GM18498 (cell line): ENCODE measurements around the gene RIN1.
"Not testable (repeated sequence)": the region's sequence is repeated elsewhere in the genome, so short reads cannot be mapped to it uniquely, and the experiment has no call there.

Source experiments
- ATAC-seq: cut with Tn5 transposase; IDR thresholded peaks from one replicate; pipeline ENCODE4 v1.9.1; 2021; ENCODE audit warnings: mild to moderate bottlenecking, moderate library complexity; ENCODE audit not compliant: unreplicated experiment

The RIN1 gene

DNA sequence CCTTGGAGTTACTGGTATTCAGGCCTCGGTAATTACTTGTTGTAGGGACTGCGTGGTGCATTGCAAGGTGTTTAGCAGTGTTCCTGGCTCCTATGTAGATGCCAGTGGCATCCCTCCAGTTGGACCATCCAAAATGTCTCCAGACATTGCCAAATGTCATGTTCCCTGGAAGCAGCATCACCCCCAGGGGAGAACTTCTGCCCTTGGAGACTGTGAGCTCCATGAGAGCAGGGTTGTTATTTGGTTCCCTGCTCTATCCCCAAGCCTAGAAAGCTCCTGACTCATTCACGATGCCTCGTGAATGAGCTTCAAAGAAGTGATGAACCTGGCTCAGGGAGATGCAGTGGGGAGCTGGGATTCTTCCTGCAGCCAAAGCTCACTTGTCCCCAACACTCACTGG, 14.6 kb downstream of the RIN1 start:
- ATAC-seq, result no peak

DNA sequence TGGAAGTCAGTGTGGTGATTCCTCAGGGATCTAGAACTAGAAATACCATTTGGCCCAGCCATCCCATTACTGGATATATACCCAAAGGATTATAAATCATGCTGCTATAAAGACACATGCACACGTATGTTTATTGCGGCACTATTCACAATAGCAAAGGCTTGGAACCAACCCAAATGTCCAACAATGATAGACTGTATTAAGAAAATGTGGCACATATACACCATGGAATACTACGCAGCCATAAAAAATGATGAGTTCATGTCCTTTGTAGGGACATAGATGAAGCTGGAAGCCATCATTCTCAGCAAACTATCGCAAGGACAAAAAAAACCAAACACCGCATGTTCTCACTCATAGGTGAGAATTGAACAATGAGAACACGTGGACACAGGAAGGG, 15.5 kb downstream of the RIN1 start:
- ATAC-seq, result not testable (repeated sequence)

DNA sequence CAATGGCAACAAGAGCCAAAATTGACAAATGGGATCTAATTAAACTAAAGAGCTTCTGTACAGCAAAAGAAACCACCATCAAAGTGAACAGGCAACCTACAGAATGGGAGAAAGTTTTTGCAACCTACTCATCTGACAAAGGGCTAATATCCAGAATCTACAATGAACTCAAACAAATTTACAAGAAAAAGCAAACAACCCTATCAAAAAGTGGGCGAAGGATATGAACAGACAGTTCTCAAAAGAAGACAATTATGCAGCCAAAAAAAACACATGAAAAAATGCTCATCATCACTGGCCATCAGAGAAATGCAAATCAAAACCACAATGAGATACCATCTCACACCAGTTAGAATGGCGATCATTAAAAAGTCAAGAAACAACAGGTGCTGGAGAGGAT, 15.9 kb downstream of the RIN1 start:
- ATAC-seq, result not testable (repeated sequence)

DNA sequence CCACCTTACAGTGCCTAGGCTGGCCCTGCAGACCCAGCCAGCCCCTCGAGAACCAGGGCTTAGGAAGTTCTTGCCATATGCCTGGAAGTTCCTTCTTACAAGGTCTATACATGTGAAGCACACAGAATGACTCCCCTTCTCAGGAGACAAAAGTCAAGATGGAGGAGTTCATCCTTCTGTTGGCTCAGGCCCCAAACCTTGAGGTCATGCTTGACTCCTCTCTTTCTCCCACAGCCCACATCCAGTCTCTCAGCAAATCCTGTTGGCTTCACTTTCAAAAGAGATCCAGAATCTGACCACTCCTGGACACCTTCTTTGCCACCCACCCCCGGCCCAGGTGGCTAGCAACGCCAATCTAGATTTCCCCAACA, 17.6 kb downstream of the RIN1 start:
- ATAC-seq, result no peak

DNA sequence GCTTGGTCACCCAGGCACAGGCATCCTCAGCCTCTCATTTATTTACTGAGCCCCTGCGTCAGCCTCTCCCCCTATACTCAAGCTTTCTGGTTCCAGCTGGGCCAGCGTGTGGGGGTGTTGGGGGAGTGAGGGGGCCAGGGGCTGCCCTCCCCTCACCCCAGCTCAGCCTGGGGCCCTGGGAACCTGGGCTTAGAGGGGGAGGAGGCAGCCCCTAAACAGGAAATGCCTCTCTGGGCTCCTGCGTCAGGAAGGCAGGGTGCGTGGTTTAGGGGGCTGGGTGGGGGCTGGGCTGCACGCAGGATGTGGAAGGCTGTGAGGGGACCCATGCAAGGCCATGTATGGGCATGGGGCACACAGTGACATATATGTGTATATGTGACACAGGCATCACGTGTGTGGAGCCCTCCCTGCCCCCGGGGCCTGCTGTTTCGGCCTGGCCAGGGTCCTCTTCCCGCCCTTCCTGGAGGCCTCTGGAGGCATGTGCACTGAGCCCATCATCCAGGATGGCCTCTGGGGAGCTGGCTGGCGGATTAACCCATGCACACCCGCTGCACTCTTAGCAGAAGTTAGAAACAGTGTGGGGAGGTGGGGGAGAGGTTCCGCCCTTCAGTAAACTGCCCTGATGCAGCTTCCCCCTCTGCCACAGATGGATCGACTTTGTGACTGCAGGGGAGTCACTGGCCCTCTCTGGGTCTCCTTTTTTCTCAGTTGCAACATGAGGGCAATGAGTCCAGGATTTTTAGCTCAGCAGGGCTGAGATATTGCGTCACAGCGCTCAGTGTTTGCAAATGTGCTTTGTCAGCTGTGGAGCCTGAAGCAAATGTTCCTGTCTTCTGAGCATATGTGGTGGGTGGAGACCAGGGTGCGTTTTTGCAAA, 18.3 kb downstream of the RIN1 start:
- ATAC-seq, result no peak

DNA sequence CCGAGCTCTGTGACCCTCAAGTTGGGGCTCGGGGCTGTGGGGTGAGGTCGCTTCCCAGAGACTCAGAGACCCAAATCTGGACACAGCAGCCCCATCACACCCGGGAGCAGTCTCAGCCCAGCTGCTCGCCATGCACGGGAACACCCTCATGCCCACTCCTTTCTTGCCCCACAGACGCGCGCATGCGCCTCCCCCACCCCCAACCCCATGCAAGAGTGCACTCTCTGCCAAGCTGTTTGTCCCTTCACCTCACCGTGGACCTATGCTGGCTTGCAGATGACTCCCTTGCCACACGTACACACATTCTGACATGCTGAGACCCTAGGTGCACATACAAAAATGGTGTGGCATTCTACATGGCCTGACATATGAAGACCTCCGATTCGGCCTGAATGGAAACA, 18.9 kb downstream of the RIN1 start:
- no peak for ATAC-seq

DNA sequence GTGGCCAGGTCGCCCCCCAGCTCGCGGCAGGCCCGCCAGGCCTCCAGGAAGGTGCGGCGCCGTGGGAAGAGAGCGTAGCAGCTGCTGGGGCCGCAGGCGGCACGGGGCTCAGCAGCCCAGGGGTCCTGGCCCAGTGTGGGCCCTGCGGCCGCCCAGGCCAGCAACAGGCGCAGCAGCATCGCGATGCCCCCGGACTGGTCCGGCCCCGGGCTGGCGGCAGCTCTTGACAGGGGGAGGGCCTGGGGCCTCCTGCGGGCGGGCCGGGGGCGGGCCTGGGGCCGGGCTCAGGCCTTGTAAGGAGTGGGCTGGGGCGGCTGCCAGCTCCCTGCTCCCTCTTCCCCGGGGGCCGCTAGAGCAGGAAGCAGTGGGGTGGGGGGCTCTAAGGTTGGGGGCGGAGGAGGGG, 19.4 kb downstream of the RIN1 start, which contains the start of gene CD248:
TSS of gene CD248 (minus strand) at position 196 of the 403 bp plus-strand sequence. CDS start at position 179, 17 bp downstream.
- ATAC-seq, result no peak

DNA sequence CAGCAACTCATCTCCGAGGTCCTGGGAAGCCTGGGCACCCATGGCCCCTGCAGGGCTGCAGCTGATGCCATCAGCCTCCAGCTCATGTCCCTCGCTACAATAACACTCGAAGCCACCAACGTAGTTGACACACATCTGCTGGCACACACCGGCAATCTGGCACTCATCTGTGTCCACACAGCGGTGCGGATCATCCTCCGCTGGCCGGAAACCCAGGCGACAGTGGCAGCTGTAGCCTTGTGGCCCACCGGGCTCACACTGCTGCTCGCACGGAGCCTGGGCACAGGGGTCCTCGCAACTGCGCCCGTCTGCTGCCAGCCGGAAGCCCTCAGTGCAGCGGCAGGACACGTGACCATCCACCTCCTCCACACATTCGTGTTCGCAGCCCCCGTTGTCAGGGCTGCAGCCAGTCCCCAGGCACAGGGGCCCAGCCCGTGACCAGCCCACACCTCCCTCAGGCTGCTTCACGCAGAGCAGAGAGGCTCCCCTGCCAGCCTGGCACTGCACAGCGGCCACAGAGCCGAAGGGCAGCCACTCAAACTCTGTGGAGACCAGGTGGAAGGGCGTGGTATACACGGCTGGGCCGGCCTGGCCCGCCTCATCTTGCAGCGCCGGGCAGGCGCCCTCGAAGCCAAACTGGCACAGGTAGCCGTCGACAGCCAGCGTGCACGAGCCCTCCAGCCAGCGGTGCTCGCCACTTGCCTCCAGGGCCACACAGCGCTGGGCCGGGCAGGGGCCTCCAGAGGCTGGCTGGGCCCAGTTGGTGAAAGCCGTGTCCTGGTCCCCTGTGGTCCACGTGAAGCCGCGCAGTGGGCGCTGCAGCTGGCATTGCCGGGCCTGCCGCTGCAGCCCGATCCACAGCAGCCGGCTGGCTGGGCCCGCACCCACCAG, 20.1 kb downstream of the RIN1 start:
- ATAC-seq, result no peak

DNA sequence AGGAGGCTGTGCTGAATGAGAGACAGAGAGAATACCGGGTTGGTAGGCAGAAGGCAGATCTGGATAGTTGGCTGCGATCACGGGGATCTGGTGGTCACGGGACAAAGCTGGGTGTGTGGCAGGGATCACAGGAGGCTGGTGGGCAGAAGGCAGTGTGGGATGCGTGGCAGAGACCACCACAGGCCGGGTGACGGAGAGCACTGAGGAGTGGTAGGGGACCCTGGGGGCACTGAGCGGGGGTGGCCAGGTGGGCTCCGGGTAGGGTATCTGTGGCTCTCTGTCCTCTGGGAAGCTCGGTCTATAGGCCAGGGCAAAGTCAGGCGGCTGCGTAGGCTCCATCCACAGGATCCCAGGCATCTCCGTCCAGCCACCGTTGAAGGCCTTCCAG, 20.7 kb downstream of the RIN1 start:
- no peak for ATAC-seq

DNA sequence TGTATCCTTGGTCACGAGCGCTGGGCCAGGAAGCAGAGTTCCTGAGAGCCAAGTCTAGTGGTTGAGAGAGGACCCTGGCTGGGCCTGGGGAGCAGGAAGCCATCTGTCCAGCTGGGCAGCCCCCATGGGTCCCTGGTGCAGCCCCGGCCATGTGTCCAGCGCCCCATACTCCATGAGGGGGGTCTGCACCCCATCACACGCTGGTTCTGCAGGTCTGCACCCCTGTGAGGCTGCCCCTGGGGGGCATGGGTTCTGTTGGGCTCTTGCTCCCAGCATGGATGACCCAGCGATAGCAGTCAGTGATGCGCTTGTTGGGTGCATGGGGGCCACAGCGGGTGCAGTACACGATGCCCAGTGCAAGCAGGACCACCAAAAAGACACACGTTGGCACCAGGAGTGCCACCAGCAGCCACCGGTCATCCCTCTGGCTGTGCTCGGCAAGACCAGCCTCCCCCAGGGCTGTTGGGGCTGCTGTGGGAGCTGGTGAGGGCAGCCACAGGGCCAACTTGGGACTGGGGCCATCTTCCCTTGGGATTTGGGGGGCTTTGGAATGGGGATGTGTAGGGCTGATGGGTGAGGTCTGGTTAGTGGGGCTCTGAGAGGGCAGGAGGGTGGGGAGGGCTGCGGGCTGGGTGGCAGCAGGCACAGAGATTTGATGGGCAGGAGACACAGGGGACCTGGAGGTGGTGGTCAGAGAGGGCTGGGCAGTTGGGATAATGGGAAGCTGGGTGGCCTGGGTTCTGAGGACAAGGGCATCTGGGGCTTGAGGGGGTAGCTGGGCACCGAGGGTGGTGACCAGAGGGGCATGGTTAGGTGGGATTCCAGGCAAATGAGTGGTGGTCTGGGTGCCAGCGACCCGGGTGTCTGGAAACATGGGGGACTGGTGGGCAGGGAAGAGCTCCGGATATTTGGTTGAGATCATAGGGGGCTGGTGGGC, 21.4 kb downstream of the RIN1 start:
- ATAC-seq, result no peak

DNA sequence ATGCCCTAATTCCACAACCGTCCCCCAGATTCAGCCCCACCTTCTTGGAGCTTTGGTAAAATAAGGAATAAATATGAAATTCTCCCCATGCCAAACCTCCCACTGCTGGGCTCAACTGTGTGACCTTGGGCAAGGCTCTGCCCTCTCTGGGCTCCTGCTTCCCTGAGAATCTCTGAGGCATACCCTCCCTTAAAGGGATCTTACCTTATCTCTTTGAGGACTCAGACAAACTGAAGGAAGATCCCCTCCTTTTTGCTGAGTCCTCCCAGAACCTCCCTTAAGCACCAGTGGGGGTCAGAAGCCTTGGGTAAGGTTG, 22.1 kb downstream of the RIN1 start:
- no peak for ATAC-seq

DNA sequence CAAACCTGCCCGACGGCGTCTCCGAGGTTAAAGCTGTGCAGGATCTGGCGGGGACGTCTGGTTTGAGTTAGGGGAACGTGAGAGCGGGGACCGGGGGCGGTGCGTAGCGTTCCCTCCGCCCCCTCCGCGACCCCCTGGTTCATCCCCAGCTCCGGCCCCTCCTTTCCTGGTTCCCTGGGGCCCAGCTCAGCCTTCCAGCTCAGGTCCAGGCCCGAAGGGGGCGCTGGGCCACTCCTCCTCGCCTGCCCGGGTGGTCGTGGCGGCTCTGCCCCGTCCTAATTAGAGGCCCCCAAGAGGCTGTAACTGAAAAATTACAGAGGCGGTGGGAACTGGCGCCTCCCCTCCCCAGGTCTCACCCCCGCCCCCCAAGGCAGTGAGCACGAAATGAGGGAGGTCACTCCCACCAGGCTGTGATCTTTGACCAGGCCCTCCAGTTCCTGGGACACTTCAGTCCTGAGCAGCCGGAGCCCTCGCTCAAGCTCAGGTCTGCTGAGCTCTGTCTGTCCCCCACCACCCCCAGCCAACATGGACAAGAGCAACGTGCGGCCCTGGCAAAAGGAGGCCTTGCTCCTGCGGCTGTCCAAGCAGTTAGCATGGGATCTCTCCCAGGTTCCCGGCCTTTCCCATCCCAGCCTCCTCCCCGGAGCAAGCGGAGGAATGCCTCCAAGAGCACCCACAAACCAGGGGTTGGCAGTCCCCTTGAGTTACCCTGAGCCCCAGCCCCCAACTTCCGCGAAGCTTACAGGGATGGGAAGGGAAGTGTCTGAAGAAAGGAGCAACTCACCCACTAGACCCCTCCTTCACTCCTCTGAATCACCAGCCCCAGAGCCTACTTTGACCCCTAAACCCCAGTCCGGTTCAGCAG, 22.7 kb downstream of the RIN1 start:
- ATAC-seq, result no peak

DNA sequence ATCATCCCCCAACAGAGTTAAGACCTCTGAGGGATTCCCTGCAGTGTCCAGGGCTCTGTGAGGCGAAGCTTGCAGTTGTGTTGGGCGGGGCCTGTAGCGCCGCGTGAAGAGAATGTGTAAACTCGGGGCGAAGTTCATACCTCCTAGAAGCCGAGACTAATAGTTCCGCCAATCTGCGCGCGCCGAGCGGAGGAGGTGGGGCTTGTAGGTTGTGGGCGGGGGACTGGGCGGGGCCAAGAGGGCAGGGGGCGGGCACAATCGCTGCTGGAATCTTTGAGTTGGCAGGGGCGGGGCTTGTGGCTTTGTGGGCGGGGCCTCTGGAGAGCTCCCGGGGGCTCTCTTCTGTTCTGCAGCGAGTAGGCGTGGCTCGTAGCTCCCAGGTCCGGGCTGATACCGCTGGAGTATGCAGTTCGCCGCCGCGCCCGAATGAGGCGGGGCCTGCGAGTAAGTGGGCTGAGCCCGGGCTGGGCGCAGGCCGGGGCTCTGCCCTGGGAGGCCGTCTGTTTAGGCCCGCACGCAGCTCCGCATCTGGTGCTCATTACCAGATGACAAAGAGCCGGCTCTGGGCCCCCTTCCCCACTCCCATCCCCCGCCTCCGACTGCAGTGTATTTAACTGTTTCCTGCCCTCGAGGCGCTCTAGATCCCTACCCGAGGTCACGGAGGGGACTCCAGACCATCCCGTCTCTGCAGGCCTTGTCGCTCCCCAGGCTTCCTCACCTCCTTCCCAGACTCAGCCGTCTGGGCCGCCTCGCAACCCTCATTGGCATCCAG, 23.5 kb downstream of the RIN1 start:
- ATAC-seq, result peak; percentile 58

DNA sequence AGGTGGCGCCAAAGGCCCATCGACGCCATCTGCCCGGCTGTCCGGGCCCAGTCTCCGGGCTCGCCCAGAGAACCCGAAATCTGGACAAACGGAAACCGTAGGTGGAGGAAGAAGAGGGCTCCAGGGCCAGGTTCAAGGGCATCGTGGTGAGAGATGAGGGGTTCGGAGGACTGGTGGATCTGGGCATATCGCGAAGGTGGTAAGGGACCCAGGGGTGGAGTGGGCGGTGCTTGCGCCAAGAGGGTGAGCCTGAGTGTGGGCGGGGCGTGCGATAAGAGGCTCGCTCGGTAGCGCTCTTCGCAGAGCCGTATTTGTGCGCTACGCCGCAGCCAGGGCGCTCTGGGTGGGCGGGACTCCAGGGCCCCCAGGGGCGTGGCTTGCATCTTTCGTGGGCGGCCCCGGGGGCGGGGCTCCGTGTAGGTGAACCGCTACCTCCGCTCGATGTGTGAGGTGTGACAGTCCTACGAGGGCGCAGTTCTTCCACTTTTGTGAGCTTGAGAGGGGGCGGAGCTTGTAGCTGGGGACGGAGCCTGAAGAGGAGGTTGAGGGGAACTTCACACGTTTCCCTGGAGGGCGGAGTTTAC, 24.2 kb downstream of the RIN1 start:
- peak; percentile 73 for ATAC-seq

DNA sequence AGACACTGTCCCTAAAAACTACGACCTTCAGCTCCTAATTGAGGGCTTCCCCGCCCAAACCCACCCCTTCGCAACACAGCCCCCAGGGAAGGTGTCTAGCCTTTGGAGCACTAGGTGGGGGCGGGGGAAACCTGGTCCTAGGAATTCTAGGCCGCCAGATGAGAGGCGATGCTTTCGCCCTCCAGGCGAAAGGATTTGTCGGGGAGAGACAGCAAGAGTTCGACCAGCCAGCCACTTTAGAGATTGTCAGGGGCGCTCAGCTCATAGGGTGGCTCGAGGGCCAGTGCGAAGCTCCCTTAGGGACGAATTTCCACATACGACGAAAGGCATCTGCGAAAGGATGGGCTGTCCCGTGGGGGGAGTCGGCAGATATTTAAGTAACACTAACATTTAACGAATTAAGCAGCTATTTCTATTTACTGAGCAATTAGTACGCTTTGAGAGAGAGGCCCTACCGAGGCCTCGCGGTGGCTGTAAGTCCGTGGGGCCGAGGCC, 24.7 kb downstream of the RIN1 start:
- no peak for ATAC-seq

DNA sequence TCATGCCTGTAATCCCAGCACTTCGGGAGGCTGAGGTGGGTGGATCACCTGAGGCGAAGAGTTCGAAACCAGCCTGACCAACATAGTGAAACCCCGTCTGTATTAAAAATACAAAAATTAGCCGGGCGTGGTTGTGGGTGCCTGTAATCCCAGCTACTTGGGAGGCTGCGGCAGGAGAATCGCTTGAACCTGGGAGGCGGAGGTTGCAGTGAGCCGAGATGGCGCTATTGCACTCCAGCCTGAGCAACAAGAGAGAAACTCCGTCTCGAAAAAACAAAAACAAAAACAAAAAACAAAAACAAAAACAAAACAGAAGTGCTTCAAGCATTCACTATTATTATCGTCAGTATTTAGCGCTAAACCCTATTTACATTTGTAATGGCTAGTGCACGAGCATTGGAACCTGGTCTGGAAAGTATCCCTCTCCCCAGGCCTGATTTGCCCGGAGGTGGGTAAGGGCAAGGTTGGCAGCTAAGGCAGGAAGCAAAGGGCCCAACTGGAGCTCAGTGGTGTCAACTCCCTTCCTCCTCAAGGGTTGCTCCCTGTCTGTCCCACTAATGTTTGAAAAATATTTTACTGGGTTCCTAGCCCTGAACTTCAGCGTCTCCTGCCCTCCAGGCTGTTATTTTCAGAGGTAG, 25.3 kb downstream of the RIN1 start:
- ATAC-seq, result not testable (repeated sequence)

DNA sequence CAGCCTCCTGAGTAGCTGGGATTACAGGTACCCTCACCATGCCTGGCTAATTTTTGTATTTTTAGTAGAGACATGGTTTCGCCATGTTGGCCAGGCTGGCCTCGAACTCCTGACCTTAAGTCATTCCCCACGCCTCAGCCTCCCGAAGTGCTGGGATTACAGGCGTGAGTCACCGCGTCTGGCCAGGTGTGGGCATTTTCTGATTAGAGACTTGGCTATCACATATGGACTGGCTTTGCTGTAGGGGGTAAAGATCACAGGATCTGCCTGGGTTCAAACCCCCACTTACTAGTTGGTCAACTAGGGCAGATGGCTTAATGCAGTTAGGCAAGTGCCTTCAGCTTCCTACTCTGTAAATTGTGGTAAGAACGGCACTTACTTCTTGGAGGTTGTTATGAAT, 25.9 kb downstream of the RIN1 start:
- no peak for ATAC-seq

DNA sequence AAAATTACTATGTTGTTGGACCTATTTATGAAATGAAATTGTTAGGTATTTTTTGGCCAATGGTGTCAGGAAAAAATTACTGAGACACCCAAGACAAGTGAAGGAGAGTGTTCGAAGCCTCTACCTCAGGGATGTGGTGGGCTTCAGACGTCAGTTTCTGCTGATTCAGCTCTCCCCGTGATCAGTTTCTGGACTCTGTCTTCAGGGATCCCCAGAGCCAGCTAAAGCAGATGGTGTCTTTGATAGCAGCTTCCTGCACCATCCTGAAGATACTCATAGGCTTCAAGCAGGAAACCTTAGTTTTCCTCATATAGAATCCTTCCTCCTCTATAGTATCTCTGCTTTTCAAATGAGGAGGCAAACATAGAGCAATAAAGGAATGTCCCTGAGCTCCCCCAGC, 26.8 kb downstream of the RIN1 start:
- no peak for ATAC-seq
